ENCODE data around the gene MAPKBP1.

The MAPKBP1 gene

GRCh38 chr15:41817781-41818180, 43.5 kb downstream of the MAPKBP1 start:
- no peak for DNase-seq (ENCODE audit: low read depth in 1 of 2, low spot score in 1 of 2)
- Histone ChIP-seq H3K27me3 (ENCODE audit: insufficient read depth, poor library complexity, severe bottlenecking) (no peaks in the 10 kb centered on the region), H3K4me3 (replicated peaks; ENCODE audit: insufficient read depth, low read length) (no peak overlapping the region), H3K27ac (replicated peaks) (no peak overlapping the region)
- TF ChIP-seq SPI1 (IDR thresholded peaks at IDR 0.05; ENCODE audit: borderline replicate concordance, low read depth) = no peak
- no peak for TF ChIP-seq POLR2AphosphoS5 (IDR thresholded peaks at IDR 0.05; ENCODE audit: low read depth)
- no peak for TF ChIP-seq CTCF (IDR thresholded peaks at IDR 0.05; ENCODE audit: insufficient read depth, low read length)
- no peak for TF ChIP-seq REST (IDR thresholded peaks at IDR 0.05; ENCODE audit: insufficient replicate concordance, low read depth)
- no peak for TF ChIP-seq GABPA (IDR thresholded peaks at IDR 0.05; ENCODE audit: low read depth)

GRCh38 chr15:41819455-41820050, 45.3 kb downstream of the MAPKBP1 start:
- Histone ChIP-seq H3K27me3 (ENCODE audit: insufficient read depth, poor library complexity, severe bottlenecking) (no peaks in the 10 kb centered on the region), H3K4me3 (replicated peaks; ENCODE audit: insufficient read depth, low read length) (no peak overlapping the region), H3K27ac (replicated peaks) (no peak overlapping the region)
- DNase-seq (ENCODE audit: low read depth in 1 of 2, low spot score in 1 of 2) = no peak
- no peak for TF ChIP-seq CTCF (IDR thresholded peaks at IDR 0.05; ENCODE audit: insufficient read depth, low read length)
- TF ChIP-seq GABPA (IDR thresholded peaks at IDR 0.05; ENCODE audit: low read depth) = no peak
- no peak for TF ChIP-seq SPI1 (IDR thresholded peaks at IDR 0.05; ENCODE audit: borderline replicate concordance, low read depth)
- TF ChIP-seq POLR2AphosphoS5 (IDR thresholded peaks at IDR 0.05; ENCODE audit: low read depth) = no peak
- TF ChIP-seq REST (IDR thresholded peaks at IDR 0.05; ENCODE audit: insufficient replicate concordance, low read depth) = no peak

- no peaks in the 10 kb centered on the region for H3K27me3 ChIP-seq (ENCODE audit: insufficient read depth, poor library complexity, severe bottlenecking)
Observed at GRCh38 chr15:41820791-41821423, 46.6 kb downstream of the MAPKBP1 start.

More at GRCh38 chr15:41820791-41821423, 46.6 kb downstream of the MAPKBP1 start:
- DNase-seq (ENCODE audit: low read depth in 1 of 2, low spot score in 1 of 2) = no peak
- TF ChIP-seq GABPA (IDR thresholded peaks at IDR 0.05; ENCODE audit: low read depth) = no peak
- no peak for TF ChIP-seq CTCF (IDR thresholded peaks at IDR 0.05; ENCODE audit: insufficient read depth, low read length)
- TF ChIP-seq SPI1 (IDR thresholded peaks at IDR 0.05; ENCODE audit: borderline replicate concordance, low read depth) = no peak
- TF ChIP-seq POLR2AphosphoS5 (IDR thresholded peaks at IDR 0.05; ENCODE audit: low read depth) = no peak
- no peak overlapping the region for H3K27ac ChIP-seq (replicated peaks)
- H3K4me3 ChIP-seq (replicated peaks; ENCODE audit: insufficient read depth, low read length) = no peak overlapping the region
